ENCODE measurements around the gene PARP8.

The PARP8 gene

GRCh38 chr5:50740832-50741231 is 74.4 kb downstream of the PARP8 start:
- in situ Hi-C loops (cut with HindIII; ENCODE audit: low pct_ligation_motif_present, low sequenced_read_pairs): no loop called here
- H3K36me3 ChIP-seq (replicated peaks): no peaks in the 10 kb centered on the region
- no peak for DNase-seq
- H3K4me3 ChIP-seq (ENCODE audit: low read depth, low read length): no peak overlapping the region
- H3K27me3 ChIP-seq (replicated peaks): no peaks in the 10 kb centered on the region
- no peak overlapping the region for H3K27ac ChIP-seq
- TF ChIP-seq, protein P1, sequence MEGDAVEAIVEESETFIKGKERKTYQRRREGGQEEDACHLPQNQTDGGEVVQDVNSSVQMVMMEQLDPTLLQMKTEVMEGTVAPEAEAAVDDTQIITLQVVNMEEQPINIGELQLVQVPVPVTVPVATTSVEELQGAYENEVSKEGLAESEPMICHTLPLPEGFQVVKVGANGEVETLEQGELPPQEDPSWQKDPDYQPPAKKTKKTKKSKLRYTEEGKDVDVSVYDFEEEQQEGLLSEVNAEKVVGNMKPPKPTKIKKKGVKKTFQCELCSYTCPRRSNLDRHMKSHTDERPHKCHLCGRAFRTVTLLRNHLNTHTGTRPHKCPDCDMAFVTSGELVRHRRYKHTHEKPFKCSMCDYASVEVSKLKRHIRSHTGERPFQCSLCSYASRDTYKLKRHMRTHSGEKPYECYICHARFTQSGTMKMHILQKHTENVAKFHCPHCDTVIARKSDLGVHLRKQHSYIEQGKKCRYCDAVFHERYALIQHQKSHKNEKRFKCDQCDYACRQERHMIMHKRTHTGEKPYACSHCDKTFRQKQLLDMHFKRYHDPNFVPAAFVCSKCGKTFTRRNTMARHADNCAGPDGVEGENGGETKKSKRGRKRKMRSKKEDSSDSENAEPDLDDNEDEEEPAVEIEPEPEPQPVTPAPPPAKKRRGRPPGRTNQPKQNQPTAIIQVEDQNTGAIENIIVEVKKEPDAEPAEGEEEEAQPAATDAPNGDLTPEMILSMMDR (IDR thresholded peaks at IDR 0.05; ENCODE audit: low read depth, low read length, missing control alignments): no peak

DNA sequence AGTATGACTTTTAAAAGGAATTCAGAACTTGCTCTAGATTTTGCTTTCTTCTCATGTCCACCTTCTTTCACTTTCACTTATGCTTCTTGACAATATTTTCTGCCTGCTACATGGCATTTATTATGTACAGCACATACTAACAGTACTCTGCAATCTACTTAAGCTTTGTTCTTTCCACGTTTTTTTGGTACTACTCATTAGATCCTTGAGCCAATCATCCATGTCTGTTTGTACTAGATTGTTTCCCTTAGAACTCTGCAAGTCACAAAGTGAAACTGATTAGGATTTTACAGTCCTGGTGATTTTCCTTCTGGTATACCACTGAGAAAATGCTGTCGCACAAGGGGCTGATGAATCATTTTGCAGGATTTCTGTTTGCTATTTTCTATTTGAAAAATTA is 78.3 kb downstream of the PARP8 start:
- H3K4me3 ChIP-seq (ENCODE audit: low read depth, low read length): peak overlapping the region; percentile 29
- in situ Hi-C loops (cut with HindIII; ENCODE audit: low pct_ligation_motif_present, low sequenced_read_pairs): no loop called here
- no peaks in the 10 kb centered on the region for H3K36me3 ChIP-seq (replicated peaks)
- no peaks in the 10 kb centered on the region for H3K27me3 ChIP-seq (replicated peaks)
- TF ChIP-seq, protein P1 (IDR thresholded peaks at IDR 0.05; ENCODE audit: low read depth, low read length, missing control alignments): no peak
- peak; percentile 25 for DNase-seq
- no peak overlapping the region for H3K27ac ChIP-seq

- TF ChIP-seq, protein P1 (IDR thresholded peaks at IDR 0.05; ENCODE audit: low read depth, low read length, missing control alignments): no peak
- Histone ChIP-seq H3K36me3 (replicated peaks) (no peaks in the 10 kb centered on the region), H3K27ac (no peak overlapping the region), H3K27me3 (replicated peaks) (no peaks in the 10 kb centered on the region), H3K4me3 (ENCODE audit: low read depth, low read length) (no peak overlapping the region)
- no peak for DNase-seq
- in situ Hi-C loops (cut with HindIII; ENCODE audit: low pct_ligation_motif_present, low sequenced_read_pairs): no loop called here
These were observed 78.9 kb downstream of the PARP8 start for GRCh38 chr5:50745221-50745910.

- in situ Hi-C loops (cut with HindIII; ENCODE audit: low pct_ligation_motif_present, low sequenced_read_pairs): no loop called here
- Histone ChIP-seq H3K36me3 (replicated peaks) (no peaks in the 10 kb centered on the region), H3K27me3 (replicated peaks) (no peaks in the 10 kb centered on the region), H3K27ac (no peak overlapping the region), H3K4me3 (ENCODE audit: low read depth, low read length) (no peak overlapping the region)
- no peak for DNase-seq
- TF ChIP-seq, protein P1 (IDR thresholded peaks at IDR 0.05; ENCODE audit: low read depth, low read length, missing control alignments): no peak
These were observed 82.7 kb downstream of the PARP8 start for GRCh38 chr5:50749181-50749580.

- Histone ChIP-seq H3K27me3 (replicated peaks) (no peaks in the 10 kb centered on the region), H3K4me3 (ENCODE audit: low read depth, low read length) (no peak overlapping the region), H3K27ac (no peak overlapping the region), H3K36me3 (replicated peaks) (no peaks in the 10 kb centered on the region)
- in situ Hi-C loops (cut with HindIII; ENCODE audit: low pct_ligation_motif_present, low sequenced_read_pairs): no loop called here
- TF ChIP-seq, protein P1 (IDR thresholded peaks at IDR 0.05; ENCODE audit: low read depth, low read length, missing control alignments): no peak
- DNase-seq: no peak
These were observed 83.4 kb downstream of the PARP8 start for GRCh38 chr5:50749873-50750272.

Measured in brain microvascular endothelial cell (primary cell).